Uterus (tissue), 2 donors: ENCODE results near the gene USH1G.

Source experiments
- CTCF ChIP-seq, 4 experiments: fragments of 200-600 bp in 2 of 4; fragments of 450-650 bp in 2 of 4; sonication (generic) in 2 of 4; IDR thresholded peaks; one replicate each; pipeline ENCODE4 v1.5.1; 2016 to 2019; ENCODE audit warnings: antibody characterized with exemption in 4 of 4, mild to moderate bottlenecking in 2 of 4, moderate library complexity in 1 of 4
- POLR2A ChIP-seq, 2 donors: fragments of 450-650 bp; IDR thresholded peaks; one replicate each; pipeline ENCODE4 v1.6.1; 2016; ENCODE audit warnings: antibody characterized with exemption in 2 of 2, mild to moderate bottlenecking in 1 of 2, moderate library complexity in 1 of 2

GRCh38 chr17:74963656-74964055, 40.6 kb upstream of the USH1G start:
- TF ChIP-seq POLR2A (IDR thresholded peaks at IDR 0.05): no peak
- no peak for TF ChIP-seq CTCF (IDR thresholded peaks at IDR 0.05)
